GM19467 (cell line): Measurements from ENCODE around the gene PAX5.
"Not testable (repeated sequence)": the region's sequence is repeated elsewhere in the genome, so short reads cannot be mapped to it uniquely, and the experiment has no call there.

ENCODE experiments used
- ATAC-seq: cut with Tn5 transposase; IDR thresholded peaks from one replicate; pipeline ENCODE4 v1.9.1; 2021; ENCODE audit warnings: mild to moderate bottlenecking, moderate library complexity; ENCODE audit not compliant: unreplicated experiment

PAX5 gene

GRCh38 chr9:37033682-37034304 is at the start of gene PAX5:
Gene PAX5, minus strand, starts transcription at chr9:37034268. Its CDS starts 237 bp downstream, at chr9:37034031.
- no peak for ATAC-seq

- ATAC-seq: no peak
Observed at GRCh38 chr9:37083654-37084053, 49.6 kb upstream of the PAX5 start.

- no peak for ATAC-seq
Observed at GRCh38 chr9:37082214-37082765, 48.2 kb upstream of the PAX5 start.

- not testable (repeated sequence) for ATAC-seq
Observed at GRCh38 chr9:37081507-37081906, 47.4 kb upstream of the PAX5 start.

- ATAC-seq: peak; percentile 5
Observed at GRCh38 chr9:37080165-37080628, 46.1 kb upstream of the PAX5 start.

GRCh38 chr9:37079370-37080164 is 45.5 kb upstream of the PAX5 start:
- ATAC-seq: peak; percentile 81

- ATAC-seq: not testable (repeated sequence)
Observed at GRCh38 chr9:37074790-37075189, 40.7 kb upstream of the PAX5 start.

GRCh38 chr9:37066139-37066725 is 32.2 kb upstream of the PAX5 start:
- no peak for ATAC-seq

- ATAC-seq: no peak
Observed at GRCh38 chr9:37062336-37062735, 28.3 kb upstream of the PAX5 start.

- ATAC-seq: no peak
Observed at GRCh38 chr9:37061768-37062167, 27.7 kb upstream of the PAX5 start.

- no peak for ATAC-seq
Observed at GRCh38 chr9:37060833-37061232, 26.8 kb upstream of the PAX5 start.

GRCh38 chr9:37056046-37056920 is 22.2 kb upstream of the PAX5 start:
- ATAC-seq: no peak

- not testable (repeated sequence) for ATAC-seq
Observed at GRCh38 chr9:37054363-37054720, 20.3 kb upstream of the PAX5 start.

GRCh38 chr9:37053684-37054362 is 19.8 kb upstream of the PAX5 start:
- no peak for ATAC-seq

GRCh38 chr9:37046683-37047082 is 12.6 kb upstream of the PAX5 start:
- ATAC-seq: no peak

- ATAC-seq: no peak
Observed at GRCh38 chr9:37042421-37042820, 8.4 kb upstream of the PAX5 start.

- ATAC-seq: no peak
Observed at GRCh38 chr9:37040508-37041127, 6.5 kb upstream of the PAX5 start.

GRCh38 chr9:37038943-37039464 is 4.9 kb upstream of the PAX5 start:
- ATAC-seq: no peak

GRCh38 chr9:37038302-37038942 is 4.4 kb upstream of the PAX5 start:
- ATAC-seq: no peak
